HepG2 (cell line): Measurements from ENCODE around the gene CAVIN2. TPM values are rescaled to one million over a fixed set of nuclear protein-coding genes. Genes with fewer than 3 reads are reported as not detected.

Experiments
- ATAC-seq: fragments of 200-7000 bp; cut with Tn5 transposase; 3 replicates; pipeline ENCODE4 v1.9.1; 2020; ENCODE audit warnings: mild to moderate bottlenecking, moderate library complexity
- BruUV-seq: library from RNA; stranded (reverse); fragments of 400-500 nt; replicated peaks from 2 replicates; lab custom pipeline; 2021; lab: Mats Ljungman, UMichigan
- CTCF ChIA-PET: fragments of 300-600 bp; formaldehyde crosslinking; extraction: SDS; loops from one replicate; lab custom pipeline; 2021; ENCODE audit warnings: low total read pairs, inconsistent platforms, low intra/inter-chr PET ratio; lab: Yijun Ruan, JAX
- POLR2A ChIA-PET: fragments of 350-600 bp; sonication (Branson Sonifier 250); formaldehyde crosslinking; loops from one replicate; lab custom pipeline; 2020; ENCODE audit warnings: antibody characterized with exemption, inconsistent platforms; lab: Yijun Ruan, JAX
- DNase-seq: peaks from one replicate; pipeline ENCODE4 v3.0.0-alpha.2; 2015; ENCODE audit warnings: low spot score
- FAIRE-seq: peaks from 3 replicates; lab custom pipeline; 2011; peaks lifted over from hg19 to GRCh38; lab: Jason Lieb, UNC
- H2AFZ ChIP-seq: one replicate; pipeline ENCODE4 v1.6.1; 2011; ENCODE audit warnings: low read length, inconsistent platforms
- H3K27ac ChIP-seq: fragments of 300-600 bp; 3 replicates; pipeline ENCODE4 v1.8.0; 2011; ENCODE audit warnings: mixed run types, mild to moderate bottlenecking, mixed read lengths, low read length, inconsistent platforms; ENCODE audit not compliant: insufficient read depth; ENCODE audit errors: extremely low read length
- H3K27me3 ChIP-seq, 2 experiments: fragments of 200-600 bp in 1 of 2; 2 replicates in 1 of 2; 3 replicates in 1 of 2; pipeline versions ENCODE4 v1.6.0 to v1.8.0; 2011; ENCODE audit warnings: low read length in 2 of 2, mild to moderate bottlenecking in 2 of 2, moderate library complexity in 2 of 2, inconsistent platforms in 1 of 2; ENCODE audit not compliant: insufficient read depth in 2 of 2, control insufficient read depth in 1 of 2
- H3K36me3 ChIP-seq, 2 experiments: fragments of 200-600 bp in 1 of 2; replicated peaks in 1 of 2; 2 replicates in 1 of 2; 3 replicates in 1 of 2; pipeline versions ENCODE4 v1.5.1 to v1.8.0; 2011; ENCODE audit warnings: low read length in 2 of 2, inconsistent platforms in 1 of 2; ENCODE audit not compliant: insufficient read depth in 2 of 2, control insufficient read depth in 1 of 2
- H3K4me1 ChIP-seq: 2 replicates; pipeline ENCODE4 v1.5.1; 2012; ENCODE audit warnings: low read length, inconsistent platforms; ENCODE audit not compliant: insufficient read depth
- H3K4me2 ChIP-seq: 2 replicates; pipeline ENCODE4 v1.6.0; 2011; ENCODE audit warnings: low read depth, low read length, inconsistent platforms
- H3K4me3 ChIP-seq, 3 experiments: fragments of 200-600 bp in 1 of 3; sonication (generic), shearing (Covaris generic) in 1 of 3; replicated peaks in 1 of 3; 2 replicates each; pipeline ENCODE4 v1.5.1; 2011 to 2016; ENCODE audit warnings: low read length in 3 of 3, inconsistent platforms in 2 of 3, low read depth in 2 of 3, mild to moderate bottlenecking in 2 of 3, control low read depth in 1 of 3, mixed read lengths in 1 of 3; ENCODE audit not compliant: insufficient read depth in 1 of 3
- H3K79me2 ChIP-seq: one replicate; pipeline ENCODE4 v1.6.1; 2011; ENCODE audit warnings: low read length, inconsistent platforms; ENCODE audit not compliant: insufficient read depth
- H3K9ac ChIP-seq: 2 replicates; pipeline ENCODE4 v1.6.0; 2011; ENCODE audit warnings: mild to moderate bottlenecking, low read depth, low read length, inconsistent platforms; ENCODE audit not compliant: insufficient read depth
- H3K9me3 ChIP-seq: 2 replicates; pipeline ENCODE4 v1.5.1; 2012; ENCODE audit warnings: mild to moderate bottlenecking, low read length
- H4K20me1 ChIP-seq: 2 replicates; pipeline ENCODE4 v1.6.0; 2011; ENCODE audit warnings: inconsistent platforms, mild to moderate bottlenecking, low read length, moderate library complexity; ENCODE audit not compliant: insufficient read depth
- DNMT3B ChIP-seq: conservative IDR thresholded peaks from 2 replicates; pipeline ENCODE4 v1.6.1; 2016; ENCODE audit warnings: missing biosample characterization, control low read depth
- HNRNPLL ChIP-seq: fragments of 200-400 bp; formaldehyde crosslinking; IDR thresholded peaks from 2 replicates; pipeline ENCODE4 v1.6.1; 2017; ENCODE audit warnings: mild to moderate bottlenecking, low read depth, low read length; ENCODE audit not compliant: poor library complexity, severe bottlenecking
- IRX3 ChIP-seq: sonication (generic); formaldehyde crosslinking; IDR thresholded peaks from 2 replicates; pipeline ENCODE4 v1.8.1; 2023; ENCODE audit warnings: mild to moderate bottlenecking, low read depth, missing genetic modification reagents, borderline replicate concordance
- ISL2 ChIP-seq: sonication (generic); formaldehyde crosslinking; IDR thresholded peaks from 2 replicates; pipeline ENCODE4 v1.5.0; 2020; ENCODE audit warnings: missing genetic modification reagents
- SOX5 ChIP-seq: IDR thresholded peaks from 2 replicates; pipeline ENCODE4 v1.6.1; 2016; ENCODE audit warnings: borderline replicate concordance
- WIZ ChIP-seq: sonication (generic); formaldehyde crosslinking; IDR thresholded peaks from 2 replicates; pipeline ENCODE4 v1.5.1; 2020; ENCODE audit warnings: mild to moderate bottlenecking, missing genetic modification reagents
- ZMYM4 ChIP-seq: sonication (generic); formaldehyde crosslinking; IDR thresholded peaks from 2 replicates; pipeline ENCODE4 v1.8.1; 2023; ENCODE audit warnings: mild to moderate bottlenecking, missing genetic modification reagents
- ZNF317 ChIP-seq: sonication (generic); formaldehyde crosslinking; IDR thresholded peaks from 2 replicates; pipeline ENCODE4 v1.5.0; 2020; ENCODE audit warnings: mild to moderate bottlenecking, missing genetic modification reagents
- ZNF441 ChIP-seq: sonication (generic); formaldehyde crosslinking; IDR thresholded peaks from 2 replicates; pipeline ENCODE4 v1.7.0; 2021; ENCODE audit warnings: missing genetic modification reagents, borderline replicate concordance
- ZNF737 ChIP-seq: sonication (generic); formaldehyde crosslinking; IDR thresholded peaks from 2 replicates; pipeline ENCODE4 v1.5.0; 2020; ENCODE audit warnings: missing genetic modification reagents, mild to moderate bottlenecking, borderline replicate concordance
- ZSCAN20 ChIP-seq: sonication (generic); formaldehyde crosslinking; IDR thresholded peaks from 2 replicates; pipeline ENCODE4 v1.4.0; 2020; ENCODE audit warnings: missing genetic modification reagents, mild to moderate bottlenecking, borderline replicate concordance
- WGBS: methylation state at CpG from one replicate; pipeline ENCODE4 v1.1.6; 2017; ENCODE audit warnings: low lambda C conversion rate; 5-methylcytosine and 5-hydroxymethylcytosine counted together
- in situ Hi-C: cut with HindIII; loops from 2 replicates; pipeline ENCODE4 v1.10.0; 2017; ENCODE audit warnings: low pct_unique_long_range_greater_than_20kb; ENCODE audit not compliant: extremely low pct_ligation_motif_present
- intact Hi-C: fragments of 100-400 bp; cut with micrococcal nuclease; formaldehyde crosslinking; loops from one replicate; pipeline ENCODE4 v1.10.0; 2022; ENCODE audit not compliant: unreplicated experiment
- polyA plus RNA-seq, 8 experiments: library from polyadenylated mRNA; depleted of rRNA in 3 of 8; stranded (reverse) in 7 of 8; unstranded in 1 of 8; fragments of >200 nt; fragmentation: Illumina TruSeq in 4 of 8; extraction: Trizol in 4 of 8; gene quantifications; 2 replicates each; pipeline versions ENCODE4 v1.2.1 to v1.2.3, GENCODE V29; 2011 to 2016; ENCODE audit warnings: low read depth in 4 of 8, missing spikeins in 1 of 8, mixed read lengths in 1 of 8; ENCODE audit not compliant: insufficient read depth in 1 of 8
- total RNA-seq, 5 experiments: library from RNA; depleted of rRNA; stranded (reverse); fragments of >200 nt; fragmentation: Illumina TruSeq; extraction: Trizol; gene quantifications; 2 replicates each; pipeline ENCODE4 v1.2.3, GENCODE V29; 2016; ENCODE audit warnings: low read depth in 1 of 5
- TF ChIP-seq, protein P1 (sequence below): sonication (generic); formaldehyde crosslinking; IDR thresholded peaks from 2 replicates; pipeline ENCODE4 v1.9.0; 2021; ENCODE audit warnings: missing genetic modification reagents, mild to moderate bottlenecking, borderline replicate concordance

CAVIN2 gene
- total and polyA plus RNA-seq, 2 of the 13 experiments (the other 11 are each of a cell fraction or from before 2014, with no cell fraction given) = 7.6 to 38.8 TPM

GRCh38 chr2:191835539-191836350, 11.1 kb downstream of the CAVIN2 start:
- no peaks in the 10 kb centered on the region for H4K20me1 ChIP-seq
- H3K79me2 ChIP-seq = peaks cover 4% of the 10 kb centered on the region
- no peak overlapping the region for H3K4me3 ChIP-seq
- CTCF ChIA-PET = no interaction called here
- BruUV-seq = TSS peak; percentile 24
- no peaks in the 10 kb centered on the region for H3K27me3 ChIP-seq
- in situ Hi-C loops = no loop called here
- POLR2A ChIA-PET = interaction anchor here (3.5 kb wide), 1 partner anchor 11 kb away, joined by 14 read pairs; the partner anchor contains the start of gene CAVIN2
- 98% methylated on average over 27 of the region's 28 CpGs for WGBS
- TF ChIP-seq SOX5 (no peak), ZMYM4 (CRISPR knock-in tag) (0 out of 2 replicates have a peak, but pooled peaks have one; percentile 22), WIZ (no peak)
- H3K36me3 ChIP-seq = peaks cover 6 to 36% of the 10 kb centered on the region in 2 experiments
- no peak overlapping the region for H3K9ac ChIP-seq
- H3K4me1 ChIP-seq = peaks cover 18% of the 10 kb centered on the region
- intact Hi-C loops = no loop called here
- ATAC-seq (no peak; the same call in 2 of the 3 replicates), DNase-seq (no peak), FAIRE-seq (no peak)
- no peak overlapping the region for H3K27ac ChIP-seq
- no peak overlapping the region for H3K4me2 ChIP-seq
- H2AFZ ChIP-seq = no peak overlapping the region
- no peaks in the 10 kb centered on the region for H3K9me3 ChIP-seq

- CTCF ChIA-PET = no interaction called here
- no peaks in the 10 kb centered on the region for H4K20me1 ChIP-seq
- H3K27ac ChIP-seq = no peak overlapping the region
- TF ChIP-seq, protein P1, sequence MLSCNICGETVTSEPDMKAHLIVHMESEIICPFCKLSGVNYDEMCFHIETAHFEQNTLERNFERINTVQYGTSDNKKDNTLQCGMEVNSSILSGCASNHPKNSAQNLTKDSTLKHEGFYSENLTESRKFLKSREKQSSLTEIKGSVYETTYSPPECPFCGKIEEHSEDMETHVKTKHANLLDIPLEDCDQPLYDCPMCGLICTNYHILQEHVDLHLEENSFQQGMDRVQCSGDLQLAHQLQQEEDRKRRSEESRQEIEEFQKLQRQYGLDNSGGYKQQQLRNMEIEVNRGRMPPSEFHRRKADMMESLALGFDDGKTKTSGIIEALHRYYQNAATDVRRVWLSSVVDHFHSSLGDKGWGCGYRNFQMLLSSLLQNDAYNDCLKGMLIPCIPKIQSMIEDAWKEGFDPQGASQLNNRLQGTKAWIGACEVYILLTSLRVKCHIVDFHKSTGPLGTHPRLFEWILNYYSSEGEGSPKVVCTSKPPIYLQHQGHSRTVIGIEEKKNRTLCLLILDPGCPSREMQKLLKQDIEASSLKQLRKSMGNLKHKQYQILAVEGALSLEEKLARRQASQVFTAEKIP (CRISPR knock-in tag) = no peak
- no peak for TF ChIP-seq ZNF317 (CRISPR knock-in tag)
- no peak for TF ChIP-seq ZNF441
- TF ChIP-seq ZSCAN20 (CRISPR knock-in tag) = no peak
- TF ChIP-seq DNMT3B (CRISPR knock-in tag) = no peak
- TF ChIP-seq ISL2 (CRISPR knock-in tag) = no peak
- no peak for TF ChIP-seq HNRNPLL
- TF ChIP-seq IRX3 (CRISPR knock-in tag) = no peak
- TF ChIP-seq ZNF737 (CRISPR knock-in tag) = no peak
- TF ChIP-seq, all 625 proteins: peak for 0
- H3K9ac ChIP-seq = no peak overlapping the region
- peaks cover 6 to 36% of the 10 kb centered on the region in 2 experiments for H3K36me3 ChIP-seq
- H3K9me3 ChIP-seq = no peaks in the 10 kb centered on the region
- POLR2A ChIA-PET = interaction anchor here (3.5 kb wide), 1 partner anchor 12 kb away, joined by 14 read pairs; the partner anchor contains the start of gene CAVIN2
- in situ Hi-C loops = no loop called here
- WGBS = 92% methylated on average over 5 of the region's 5 CpGs
- H3K4me2 ChIP-seq = no peak overlapping the region
- DNase-seq = no peak
- no peak for ATAC-seq
- FAIRE-seq = no peak
- BruUV-seq = no TSS peak
- H2AFZ ChIP-seq = no peak overlapping the region
- no peaks in the 10 kb centered on the region for H3K27me3 ChIP-seq
- H3K79me2 ChIP-seq = peaks cover 3% of the 10 kb centered on the region
- H3K4me3 ChIP-seq = no peak overlapping the region
- intact Hi-C loops = no loop called here
- peaks cover 12% of the 10 kb centered on the region for H3K4me1 ChIP-seq
Measured at GRCh38 chr2:191835100-191835499, 11.8 kb downstream of the CAVIN2 start.
